ENCODE data around the gene TSEN15. TPM values are rescaled to one million over a fixed set of nuclear protein-coding genes. Genes with fewer than 3 reads are reported as not detected.

Gene TSEN15
- total and polyA plus RNA-seq, 2 of the 13 experiments (the other 11 are each of a cell fraction or from before 2014, with no cell fraction given): 25.6 to 35.8 TPM

GRCh38 chr1:184031409-184032107 is 20.0 kb upstream of the TSEN15 start:
- H2AFZ ChIP-seq (ENCODE audit: low read length): no peak overlapping the region
- TF ChIP-seq ZMYM4 (CRISPR knock-in tag; IDR thresholded peaks at IDR 0.05): no peak
- TF ChIP-seq ZNF337 (CRISPR knock-in tag; IDR thresholded peaks at IDR 0.05; ENCODE audit: borderline replicate concordance, low read depth): no peak
- no peak for TF ChIP-seq ZNF569 (CRISPR knock-in tag; IDR thresholded peaks at IDR 0.05; ENCODE audit: borderline replicate concordance)
- TF ChIP-seq SIN3A (IDR thresholded peaks at IDR 0.05; ENCODE audit: borderline replicate concordance, low read depth, low read length): no peak
- no peak for TF ChIP-seq RARG (CRISPR knock-in tag; IDR thresholded peaks at IDR 0.05; ENCODE audit: low read depth)
- TF ChIP-seq LCORL (IDR thresholded peaks at IDR 0.05): no peak
- TF ChIP-seq LCORL (CRISPR knock-in tag; IDR thresholded peaks at IDR 0.05): no peak
- TF ChIP-seq ZBTB20 (CRISPR knock-in tag; IDR thresholded peaks at IDR 0.05; ENCODE audit: borderline replicate concordance, low read depth): no peak
- no peak for TF ChIP-seq ZNF230 (CRISPR knock-in tag; IDR thresholded peaks at IDR 0.05)
- no peak for TF ChIP-seq ZNF44 (CRISPR knock-in tag; IDR thresholded peaks at IDR 0.05)
- no peak for TF ChIP-seq PTBP1 (IDR thresholded peaks at IDR 0.05; ENCODE audit: low read depth, low read length, poor library complexity, severe bottlenecking)
- no peak for TF ChIP-seq ZNF567 (CRISPR knock-in tag; IDR thresholded peaks at IDR 0.05; ENCODE audit: borderline replicate concordance)
- TF ChIP-seq TARDBP (CRISPR knock-in tag; IDR thresholded peaks at IDR 0.05): no peak
- TF ChIP-seq BCL3 (CRISPR knock-in tag; IDR thresholded peaks at IDR 0.05): no peak
- no peak overlapping the region for H3K4me3 ChIP-seq (replicated peaks in 1 of 3; ENCODE audit: insufficient read depth in 1 of 3, low read depth in 2 of 3, low read length in 3 of 3)
- BruUV-seq (replicated peaks): no TSS peak
- ATAC-seq (no peak), DNase-seq (ENCODE audit: low spot score) (no peak), FAIRE-seq (no peak)
- POLR2A ChIA-PET: no interaction called here
- CTCF ChIA-PET (ENCODE audit: low intra/inter-chr PET ratio, low total read pairs): no interaction called here
- H3K9ac ChIP-seq (ENCODE audit: insufficient read depth, low read depth, low read length): no peak overlapping the region
- H3K4me2 ChIP-seq (ENCODE audit: low read depth, low read length): no peak overlapping the region
- intact Hi-C loops (cut with micrococcal nuclease; ENCODE audit: unreplicated experiment): loop anchor here (10.0 kb wide), 1 partner anchor 187 kb away; no protein-coding TSS in a partner anchor
- 39% methylated on average over 8 of the region's 8 CpGs for WGBS (ENCODE audit: low lambda C conversion rate)
- peaks cover under 1 to 24% of the 10 kb centered on the region in 2 experiments; a peak in 3 of 5 replicates for H3K27me3 ChIP-seq (ENCODE audit: control insufficient read depth in 1 of 2, insufficient read depth in 2 of 2, low read length in 2 of 2)
- H3K27ac ChIP-seq (ENCODE audit: extremely low read length, insufficient read depth, low read length): no peak overlapping the region
- in situ Hi-C loops (cut with HindIII; ENCODE audit: extremely low pct_ligation_motif_present, low pct_unique_long_range_greater_than_20kb): no loop called here
- H3K9me3 ChIP-seq (ENCODE audit: low read length): no peaks in the 10 kb centered on the region
- peaks cover 21% of the 10 kb centered on the region for H3K4me1 ChIP-seq (ENCODE audit: insufficient read depth, low read length)
- H3K79me2 ChIP-seq (ENCODE audit: insufficient read depth, low read length): no peaks in the 10 kb centered on the region
- H3K36me3 ChIP-seq (replicated peaks in 1 of 2; ENCODE audit: control insufficient read depth in 1 of 2, insufficient read depth in 2 of 2, low read length in 2 of 2): no peaks in the 10 kb centered on the region
- no peaks in the 10 kb centered on the region for H4K20me1 ChIP-seq (ENCODE audit: insufficient read depth, low read length)

All from HepG2 (cell line).